IPS-18a (cell line): ENCODE measurements around the gene ARHGAP6.

ENCODE experiments used
- H3K27ac ChIP-seq: one replicate; pipeline ENCODE4 v1.5.1; 2013; ENCODE audit warnings: low read length
- H3K27me3 ChIP-seq: one replicate; pipeline ENCODE4 v1.6.1; 2013; ENCODE audit warnings: mild to moderate bottlenecking, low read length; ENCODE audit not compliant: control insufficient read depth, insufficient read depth
- H3K36me3 ChIP-seq: one replicate; pipeline ENCODE4 v1.6.1; 2013; ENCODE audit warnings: low read depth, low read length; ENCODE audit not compliant: control insufficient read depth
- H3K4me1 ChIP-seq: one replicate; pipeline ENCODE4 v1.6.1; 2013; ENCODE audit warnings: low read depth, low read length; ENCODE audit not compliant: control insufficient read depth
- H3K4me3 ChIP-seq: one replicate; pipeline ENCODE4 v1.5.1; 2013; ENCODE audit warnings: low read length
- H3K9ac ChIP-seq: one replicate; pipeline ENCODE4 v1.6.1; 2013; ENCODE audit warnings: mild to moderate bottlenecking, low read length, moderate library complexity
- H3K9me3 ChIP-seq: one replicate; pipeline ENCODE4 v1.6.1; 2013; ENCODE audit warnings: low read depth, low read length; ENCODE audit not compliant: control insufficient read depth

Gene ARHGAP6

DNA sequence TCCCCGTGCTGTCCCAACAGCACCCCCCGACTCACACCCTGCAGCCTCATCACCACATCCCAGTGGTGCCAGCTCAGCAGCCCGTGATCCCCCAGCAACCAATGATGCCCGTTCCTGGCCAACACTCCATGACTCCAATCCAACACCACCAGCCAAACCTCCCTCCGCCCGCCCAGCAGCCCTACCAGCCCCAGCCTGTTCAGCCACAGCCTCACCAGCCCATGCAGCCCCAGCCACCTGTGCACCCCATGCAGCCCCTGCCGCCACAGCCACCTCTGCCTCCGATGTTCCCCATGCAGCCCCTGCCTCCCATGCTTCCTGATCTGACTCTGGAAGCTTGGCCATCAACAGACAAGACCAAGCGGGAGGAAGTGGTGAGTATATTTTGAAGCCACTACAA lies 367.1 kb downstream of the ARHGAP6 start:
- Histone ChIP-seq H3K36me3 (no peaks in the 10 kb centered on the region), H3K4me1 (peaks cover 10% of the 10 kb centered on the region), H3K4me3 (no peak overlapping the region), H3K27me3 (peaks cover 4% of the 10 kb centered on the region), H3K9me3 (no peaks in the 10 kb centered on the region), H3K27ac (no peak overlapping the region), H3K9ac (no peak overlapping the region)

GRCh38 chrX:11296051-11296450 lies 369.7 kb downstream of the ARHGAP6 start:
- peaks cover 4% of the 10 kb centered on the region for H3K27me3 ChIP-seq
- H3K4me1 ChIP-seq: peaks cover 10% of the 10 kb centered on the region
- H3K9ac ChIP-seq: no peak overlapping the region
- no peaks in the 10 kb centered on the region for H3K36me3 ChIP-seq
- no peaks in the 10 kb centered on the region for H3K9me3 ChIP-seq
- no peak overlapping the region for H3K27ac ChIP-seq
- no peak overlapping the region for H3K4me3 ChIP-seq

- no peaks in the 10 kb centered on the region for H3K9me3 ChIP-seq
These were observed 372.6 kb downstream of the ARHGAP6 start, which contains the start of gene AMELX for GRCh38 chrX:11293113-11293512. TSS of gene AMELX (plus strand) at chrX:11293413. CDS start at chrX:11294789, 1,376 bp downstream.

DNA sequence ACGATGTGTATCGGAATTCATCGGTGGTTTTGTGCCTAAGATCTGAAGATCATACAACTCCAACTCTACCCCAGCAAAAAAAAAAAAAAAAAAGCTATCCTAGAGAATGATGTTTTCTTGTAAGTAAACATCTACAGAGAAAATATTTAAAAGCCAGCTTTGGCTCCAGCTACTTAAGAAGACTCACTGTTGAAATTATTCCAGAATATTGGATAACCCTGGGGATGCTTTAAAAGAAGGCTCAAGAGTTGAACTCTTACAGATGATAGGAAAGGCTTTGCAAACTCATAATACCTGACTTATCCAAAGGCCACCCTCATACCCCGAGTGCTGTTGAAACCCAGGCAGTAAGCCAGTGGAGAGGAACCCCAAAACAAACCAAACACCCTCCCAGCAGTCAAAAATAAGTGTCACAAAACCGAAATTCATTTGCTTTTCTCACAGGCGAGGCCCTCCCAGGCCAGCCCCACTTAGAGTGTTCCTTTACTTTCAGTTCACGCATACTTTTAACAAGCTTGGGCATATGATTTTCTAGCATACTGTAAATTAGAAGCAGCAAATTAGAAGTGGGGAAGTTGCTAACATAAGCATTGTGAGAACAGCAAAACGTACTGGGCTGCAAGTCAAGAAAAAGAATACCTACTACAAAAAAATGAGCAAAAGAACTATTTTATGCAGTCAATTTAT lies 375.2 kb downstream of the ARHGAP6 start:
- Histone ChIP-seq H3K4me1 (no peaks in the 10 kb centered on the region), H3K36me3 (no peaks in the 10 kb centered on the region), H3K27me3 (peaks cover 4% of the 10 kb centered on the region), H3K9ac (no peak overlapping the region), H3K4me3 (no peak overlapping the region), H3K27ac (no peak overlapping the region), H3K9me3 (no peaks in the 10 kb centered on the region)

More at GRCh38 chrX:11293113-11293512, 372.6 kb downstream of the ARHGAP6 start, which contains the start of gene AMELX:
- Histone ChIP-seq H3K4me1 (peaks cover 10% of the 10 kb centered on the region), H3K4me3 (no peak within 1 kb of the TSS), H3K36me3 (no peaks in the 10 kb centered on the region), H3K27me3 (peaks cover 4% of the 10 kb centered on the region), H3K9ac (no peak within 1 kb of the TSS), H3K27ac (no peak within 1 kb of the TSS)

- no peaks in the 10 kb centered on the region for H3K27me3 ChIP-seq
- H3K4me1 ChIP-seq: no peaks in the 10 kb centered on the region
- H3K9ac ChIP-seq: no peak overlapping the region
- no peaks in the 10 kb centered on the region for H3K9me3 ChIP-seq
- H3K27ac ChIP-seq: no peak overlapping the region
- no peak overlapping the region for H3K4me3 ChIP-seq
- H3K36me3 ChIP-seq: no peaks in the 10 kb centered on the region
These were observed 378.2 kb downstream of the ARHGAP6 start for GRCh38 chrX:11287505-11287904.

GRCh38 chrX:11285651-11286050 lies 380.1 kb downstream of the ARHGAP6 start:
- Histone ChIP-seq H3K36me3 (no peaks in the 10 kb centered on the region), H3K9ac (no peak overlapping the region), H3K27me3 (no peaks in the 10 kb centered on the region), H3K9me3 (no peaks in the 10 kb centered on the region), H3K4me3 (no peak overlapping the region), H3K4me1 (no peaks in the 10 kb centered on the region), H3K27ac (no peak overlapping the region)

- no peaks in the 10 kb centered on the region for H3K27me3 ChIP-seq
- H3K4me3 ChIP-seq: no peak overlapping the region
These were observed 383.7 kb downstream of the ARHGAP6 start for GRCh38 chrX:11282043-11282442.

GRCh38 chrX:11273544-11273943 lies 392.2 kb downstream of the ARHGAP6 start:
- H3K4me1 ChIP-seq: no peaks in the 10 kb centered on the region
- H3K27ac ChIP-seq: no peak overlapping the region
- no peaks in the 10 kb centered on the region for H3K27me3 ChIP-seq
- H3K9ac ChIP-seq: no peak overlapping the region
- no peak overlapping the region for H3K4me3 ChIP-seq
- no peaks in the 10 kb centered on the region for H3K36me3 ChIP-seq
- no peaks in the 10 kb centered on the region for H3K9me3 ChIP-seq

More at GRCh38 chrX:11282043-11282442, 383.7 kb downstream of the ARHGAP6 start:
- Histone ChIP-seq H3K36me3 (no peaks in the 10 kb centered on the region), H3K27ac (no peak overlapping the region), H3K9ac (no peak overlapping the region), H3K4me1 (no peaks in the 10 kb centered on the region), H3K9me3 (no peaks in the 10 kb centered on the region)

DNA sequence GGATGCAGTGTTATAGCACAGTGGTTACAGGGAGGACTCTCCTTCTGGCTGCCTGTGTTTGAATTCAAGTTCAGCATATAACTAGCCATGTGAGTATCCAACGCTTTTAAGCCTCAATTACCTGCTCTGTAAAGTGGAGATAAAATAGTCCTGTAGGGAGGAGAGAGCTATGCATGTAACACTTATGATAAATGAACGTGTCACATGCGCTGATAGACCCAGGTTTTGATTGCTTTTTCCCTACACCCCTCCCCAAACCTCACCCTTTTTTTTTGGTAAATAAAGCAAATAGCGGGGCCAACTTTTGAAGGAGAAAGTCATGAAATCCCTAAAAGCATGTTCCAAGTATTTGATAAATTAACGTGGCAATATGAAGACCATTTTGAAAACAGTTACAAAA lies 392.9 kb downstream of the ARHGAP6 start:
- no peaks in the 10 kb centered on the region for H3K27me3 ChIP-seq
- no peaks in the 10 kb centered on the region for H3K36me3 ChIP-seq
- no peak overlapping the region for H3K4me3 ChIP-seq
- no peaks in the 10 kb centered on the region for H3K9me3 ChIP-seq
- no peak overlapping the region for H3K9ac ChIP-seq
- H3K4me1 ChIP-seq: no peaks in the 10 kb centered on the region
- no peak overlapping the region for H3K27ac ChIP-seq

GRCh38 chrX:11272290-11272689 lies 393.4 kb downstream of the ARHGAP6 start:
- Histone ChIP-seq H3K9ac (no peak overlapping the region), H3K4me3 (no peak overlapping the region), H3K4me1 (no peaks in the 10 kb centered on the region), H3K27me3 (no peaks in the 10 kb centered on the region), H3K27ac (no peak overlapping the region), H3K9me3 (no peaks in the 10 kb centered on the region), H3K36me3 (no peaks in the 10 kb centered on the region)

DNA sequence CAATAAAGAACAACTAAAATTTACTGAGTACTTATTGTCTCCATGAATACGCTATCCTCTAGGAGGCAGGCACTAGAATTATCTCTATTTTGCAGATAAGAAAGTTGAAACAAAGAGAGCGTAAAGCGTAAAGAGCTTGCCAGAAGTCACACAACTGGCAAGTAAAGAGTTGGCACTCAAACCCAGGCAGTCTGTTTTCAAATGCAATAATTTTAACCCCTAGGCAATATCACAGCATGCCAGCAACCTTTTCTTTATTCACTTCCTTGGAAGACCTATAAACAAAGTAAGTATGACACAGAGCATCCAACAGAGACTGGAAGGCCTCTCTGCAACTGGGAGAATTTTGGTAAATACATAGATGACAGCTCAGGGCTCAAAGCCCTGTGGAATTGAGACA lies 395.7 kb downstream of the ARHGAP6 start:
- H3K4me3 ChIP-seq: no peak overlapping the region
- H3K27me3 ChIP-seq: no peaks in the 10 kb centered on the region

GRCh38 chrX:11269006-11269405 lies 396.7 kb downstream of the ARHGAP6 start:
- no peaks in the 10 kb centered on the region for H3K9me3 ChIP-seq
- no peaks in the 10 kb centered on the region for H3K36me3 ChIP-seq
- no peak overlapping the region for H3K9ac ChIP-seq
- H3K27ac ChIP-seq: no peak overlapping the region
- no peaks in the 10 kb centered on the region for H3K4me1 ChIP-seq
- no peak overlapping the region for H3K4me3 ChIP-seq
- H3K27me3 ChIP-seq: no peaks in the 10 kb centered on the region

More for the DNA sequence above, 395.7 kb downstream of the ARHGAP6 start:
- Histone ChIP-seq H3K9me3 (no peaks in the 10 kb centered on the region), H3K9ac (no peak overlapping the region), H3K36me3 (no peaks in the 10 kb centered on the region), H3K27ac (no peak overlapping the region), H3K4me1 (no peaks in the 10 kb centered on the region)
